Cerebellar cortex (tissue), 1 donor: ENCODE results near the gene MAP3K10.
A peak's percentile ranks its signal among the peaks of the same experiment; 100 is the strongest.
"Not testable (repeated sequence)": the region's sequence is repeated elsewhere in the genome, so short reads cannot be mapped to it uniquely, and the experiment has no call there.

Experiments used
- DNase-seq: peaks from one replicate; pipeline ENCODE4 v3.0.0-alpha.2; 2015; ENCODE audit warnings: low spot score

MAP3K10 gene

GRCh38 chr19:40217027-40217810, 26.0 kb downstream of the MAP3K10 start:
- DNase-seq, result peak; percentile 50

- peak; percentile 62 for DNase-seq
Observed at GRCh38 chr19:40217934-40218890, 27.0 kb downstream of the MAP3K10 start, which contains the start of gene TTC9B. Gene TTC9B (minus strand): TSS chr19:40218384. CDS start chr19:40218381, 3 bp downstream.

GRCh38 chr19:40219029-40219428, 27.8 kb downstream of the MAP3K10 start:
- not testable (repeated sequence) for DNase-seq

- DNase-seq, result no peak
Observed at GRCh38 chr19:40219721-40220276, 28.6 kb downstream of the MAP3K10 start.

GRCh38 chr19:40220674-40221073, 29.4 kb downstream of the MAP3K10 start:
- no peak for DNase-seq

GRCh38 chr19:40221858-40222619, 30.8 kb downstream of the MAP3K10 start:
- DNase-seq, result peak; percentile 98

- no peak for DNase-seq
Observed at GRCh38 chr19:40223135-40223822, 32.1 kb downstream of the MAP3K10 start.

GRCh38 chr19:40224342-40225150, 33.3 kb downstream of the MAP3K10 start:
- no peak for DNase-seq

- peak; percentile 38 for DNase-seq
Observed at GRCh38 chr19:40225440-40226305, 34.4 kb downstream of the MAP3K10 start.

GRCh38 chr19:40228346-40228745, 37.1 kb downstream of the MAP3K10 start:
- DNase-seq, result no peak

GRCh38 chr19:40228863-40229262, 37.6 kb downstream of the MAP3K10 start:
- no peak for DNase-seq

GRCh38 chr19:40229484-40229883, 38.3 kb downstream of the MAP3K10 start:
- no peak for DNase-seq

- no peak for DNase-seq
Observed at GRCh38 chr19:40229926-40230417, 38.7 kb downstream of the MAP3K10 start.

- no peak for DNase-seq
Observed at GRCh38 chr19:40231057-40231456, 39.8 kb downstream of the MAP3K10 start.

- peak; percentile 57 for DNase-seq
Observed at GRCh38 chr19:40231544-40232424, 40.6 kb downstream of the MAP3K10 start.

- no peak for DNase-seq
Observed at GRCh38 chr19:40232479-40232878, 41.3 kb downstream of the MAP3K10 start.

- no peak for DNase-seq
Observed at GRCh38 chr19:40232949-40233810, 42.0 kb downstream of the MAP3K10 start.
